Stimulated activated CD8-positive, alpha-beta memory T cell treated with anti-CD3 and anti-CD28 coated beads, Interleukin-4, amount 100 ng/mL, for 48 hours (primary cell): ENCODE data around the gene CADPS.

Source experiments
- DNase-seq: peaks from one replicate; pipeline ENCODE4 v3.0.0-alpha.2; 2020

CADPS gene

GRCh38 chr3:62805580-62806277 is 69.5 kb downstream of the CADPS start:
- DNase-seq: no peak

GRCh38 chr3:62805106-62805505 is 70.1 kb downstream of the CADPS start:
- no peak for DNase-seq

GRCh38 chr3:62803276-62803675 is 71.9 kb downstream of the CADPS start:
- DNase-seq: no peak

GRCh38 chr3:62798000-62798399 is 77.2 kb downstream of the CADPS start:
- DNase-seq: no peak

GRCh38 chr3:62797132-62797531 is 78.1 kb downstream of the CADPS start:
- DNase-seq: no peak

GRCh38 chr3:62795978-62796657 is 79.1 kb downstream of the CADPS start:
- no peak for DNase-seq

- no peak for DNase-seq
Observed at GRCh38 chr3:62793946-62794345, 81.3 kb downstream of the CADPS start.

GRCh38 chr3:62785384-62785783 is 89.8 kb downstream of the CADPS start:
- DNase-seq: no peak

- no peak for DNase-seq
Observed at GRCh38 chr3:62781121-62781520, 94.1 kb downstream of the CADPS start.

- DNase-seq: no peak
Observed at GRCh38 chr3:62777674-62778073, 97.5 kb downstream of the CADPS start.

GRCh38 chr3:62777130-62777529 is 98.1 kb downstream of the CADPS start:
- DNase-seq: no peak

- no peak for DNase-seq
Observed at GRCh38 chr3:62774221-62774620, 101.0 kb downstream of the CADPS start.

- DNase-seq: no peak
Observed at GRCh38 chr3:62771331-62772072, 103.7 kb downstream of the CADPS start.

- DNase-seq: no peak
Observed at GRCh38 chr3:62768896-62769295, 106.3 kb downstream of the CADPS start.

GRCh38 chr3:62761711-62762110 is 113.5 kb downstream of the CADPS start:
- no peak for DNase-seq

- DNase-seq: no peak
Observed at GRCh38 chr3:62761311-62761710, 113.9 kb downstream of the CADPS start.

GRCh38 chr3:62758296-62759066 is 116.7 kb downstream of the CADPS start:
- no peak for DNase-seq

GRCh38 chr3:62757045-62757444 is 118.2 kb downstream of the CADPS start:
- DNase-seq: no peak

GRCh38 chr3:62755285-62755684 is 119.9 kb downstream of the CADPS start:
- no peak for DNase-seq

GRCh38 chr3:62749657-62750056 is 125.6 kb downstream of the CADPS start:
- DNase-seq: no peak

- DNase-seq: no peak
Observed at GRCh38 chr3:62749130-62749529, 126.1 kb downstream of the CADPS start.

GRCh38 chr3:62737449-62737848 is 137.8 kb downstream of the CADPS start:
- no peak for DNase-seq

- no peak for DNase-seq
Observed at GRCh38 chr3:62735510-62735909, 139.7 kb downstream of the CADPS start.
